NT2/D1 (cell line): Measurements from ENCODE around the gene DLX4.

ENCODE experiments used
- SUZ12 ChIP-seq: IDR thresholded peaks from 2 replicates; pipeline ENCODE4 v1.6.1; 2011; ENCODE audit not compliant: insufficient read length, insufficient read depth; ENCODE audit errors: extremely low read depth
- YY1 ChIP-seq: IDR thresholded peaks from 2 replicates; pipeline ENCODE4 v1.6.1; 2011; ENCODE audit not compliant: insufficient read length, insufficient read depth

DNA sequence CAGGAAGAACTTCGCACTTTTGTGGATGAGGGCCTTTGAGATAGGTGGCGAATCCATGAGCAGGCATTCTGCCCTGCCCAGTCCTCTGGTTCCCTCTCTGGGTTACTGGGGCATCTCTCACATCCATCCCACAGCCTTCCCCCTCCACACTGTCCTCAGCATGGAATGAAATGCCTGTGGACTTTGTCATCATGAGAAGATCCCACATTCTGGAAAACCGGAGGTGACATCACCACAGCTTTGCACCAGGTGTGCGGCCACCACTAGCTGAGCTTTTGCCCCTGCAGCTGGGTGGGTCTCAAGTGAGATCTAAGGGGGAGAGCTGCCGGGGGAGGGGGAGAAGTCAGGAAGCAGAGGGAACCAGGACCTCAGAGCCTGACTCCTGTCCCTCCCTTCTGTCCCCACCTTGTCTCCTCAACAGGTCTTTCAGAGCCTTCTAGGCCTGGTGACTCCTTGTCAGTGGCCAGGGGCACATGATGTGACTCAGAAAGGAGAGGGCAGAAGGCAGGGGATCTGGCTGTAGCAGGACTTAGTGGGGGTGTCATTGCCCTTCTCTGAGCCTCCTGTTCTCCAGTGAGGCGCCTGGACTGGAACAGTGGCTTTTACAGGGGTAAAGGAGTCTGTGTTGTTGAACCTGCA is 40.0 kb upstream of the DLX4 start:
- TF ChIP-seq YY1 (no peak), SUZ12 (no peak)
